Epithelial cell of proximal tubule (primary cell): ENCODE measurements around the gene NPAS3. TPM values are rescaled to one million over a fixed set of nuclear protein-coding genes. Genes with fewer than 3 reads are reported as not detected.

Experiments
- DNase-seq: peaks from one replicate; pipeline ENCODE4 v3.0.0-alpha.2; 2011; ENCODE audit warnings: low read depth
- H3K4me3 ChIP-seq: 2 replicates; pipeline ENCODE4 v1.5.1; 2011; ENCODE audit warnings: low read depth, mild to moderate bottlenecking, low read length
- CTCF ChIP-seq: conservative IDR thresholded peaks from 2 replicates; pipeline ENCODE4 v1.5.1; 2012; ENCODE audit warnings: low read depth, mild to moderate bottlenecking, low read length
- total RNA-seq: library from RNA; depleted of rRNA; stranded (reverse); fragments of >200 nt; gene quantifications from 2 replicates; pipeline ENCODE4 v1.2.3, GENCODE V29; 2015

NPAS3 gene
- total RNA-seq, 1 donor from 2014 or later, result 0.35 TPM

- DNase-seq, result no peak
- H3K4me3 ChIP-seq, result no peak overlapping the region
- no peak for TF ChIP-seq CTCF
Observed at GRCh38 chr14:33511851-33512640, 573.4 kb downstream of the NPAS3 start.

- no peak overlapping the region for H3K4me3 ChIP-seq
- TF ChIP-seq CTCF, result no peak
- DNase-seq, result no peak
Observed at GRCh38 chr14:33515441-33515840, 576.8 kb downstream of the NPAS3 start.

GRCh38 chr14:33515899-33516298, 577.2 kb downstream of the NPAS3 start:
- no peak overlapping the region for H3K4me3 ChIP-seq
- no peak for DNase-seq
- TF ChIP-seq CTCF, result no peak

GRCh38 chr14:33516898-33517436, 578.3 kb downstream of the NPAS3 start:
- TF ChIP-seq CTCF, result no peak
- no peak overlapping the region for H3K4me3 ChIP-seq
- no peak for DNase-seq

GRCh38 chr14:33521192-33521591, 582.5 kb downstream of the NPAS3 start:
- no peak for TF ChIP-seq CTCF

GRCh38 chr14:33524244-33524643, 585.6 kb downstream of the NPAS3 start:
- TF ChIP-seq CTCF, result no peak
- no peak overlapping the region for H3K4me3 ChIP-seq
- DNase-seq, result no peak

More at GRCh38 chr14:33521192-33521591, 582.5 kb downstream of the NPAS3 start:
- DNase-seq, result no peak
- H3K4me3 ChIP-seq, result no peak overlapping the region

- TF ChIP-seq CTCF, result no peak
- no peak for DNase-seq
- H3K4me3 ChIP-seq, result no peak overlapping the region
Observed at GRCh38 chr14:33525626-33526025, 586.9 kb downstream of the NPAS3 start.
